Retinal pigment epithelial cell (primary cell): ENCODE measurements around the gene DAPK1.

Source experiments
- DNase-seq: peaks from one replicate; pipeline ENCODE4 v3.0.0-alpha.2; 2010; ENCODE audit warnings: low read depth
- H3K4me3 ChIP-seq: 2 replicates; pipeline ENCODE4 v1.5.1; 2011; ENCODE audit warnings: mild to moderate bottlenecking, low read length, control low read depth, moderate library complexity
- CTCF ChIP-seq: conservative IDR thresholded peaks from 2 replicates; pipeline ENCODE4 v1.5.1; 2011; ENCODE audit warnings: low read depth, low read length, control low read depth, inconsistent platforms

The DAPK1 gene

GRCh38 chr9:87510252-87510683 lies 12.6 kb downstream of the DAPK1 start:
- no peak overlapping the region for H3K4me3 ChIP-seq
- TF ChIP-seq CTCF: no peak
- DNase-seq: no peak

- no peak for TF ChIP-seq CTCF
- no peak for DNase-seq
- H3K4me3 ChIP-seq: no peak overlapping the region
Measured at GRCh38 chr9:87512311-87512710, 14.6 kb downstream of the DAPK1 start.

GRCh38 chr9:87513161-87513560 lies 15.5 kb downstream of the DAPK1 start:
- no peak for TF ChIP-seq CTCF
- DNase-seq: no peak
- H3K4me3 ChIP-seq: no peak overlapping the region

- DNase-seq: no peak
- no peak for TF ChIP-seq CTCF
- no peak overlapping the region for H3K4me3 ChIP-seq
Measured at GRCh38 chr9:87513880-87514535, 16.3 kb downstream of the DAPK1 start.

GRCh38 chr9:87515006-87515405 lies 17.3 kb downstream of the DAPK1 start:
- DNase-seq: no peak
- TF ChIP-seq CTCF: no peak
- H3K4me3 ChIP-seq: no peak overlapping the region

GRCh38 chr9:87515588-87516221 lies 18.0 kb downstream of the DAPK1 start:
- no peak for DNase-seq
- no peak overlapping the region for H3K4me3 ChIP-seq
- no peak for TF ChIP-seq CTCF
